ENCODE results near the gene FBRSL1. TPM values are rescaled to one million over a fixed set of nuclear protein-coding genes. Genes with fewer than 3 reads are reported as not detected.

FBRSL1 gene
- total RNA-seq, 4 donors from 2014 or later: 14.4 to 28.1 (median 18.5) TPM

DNA sequence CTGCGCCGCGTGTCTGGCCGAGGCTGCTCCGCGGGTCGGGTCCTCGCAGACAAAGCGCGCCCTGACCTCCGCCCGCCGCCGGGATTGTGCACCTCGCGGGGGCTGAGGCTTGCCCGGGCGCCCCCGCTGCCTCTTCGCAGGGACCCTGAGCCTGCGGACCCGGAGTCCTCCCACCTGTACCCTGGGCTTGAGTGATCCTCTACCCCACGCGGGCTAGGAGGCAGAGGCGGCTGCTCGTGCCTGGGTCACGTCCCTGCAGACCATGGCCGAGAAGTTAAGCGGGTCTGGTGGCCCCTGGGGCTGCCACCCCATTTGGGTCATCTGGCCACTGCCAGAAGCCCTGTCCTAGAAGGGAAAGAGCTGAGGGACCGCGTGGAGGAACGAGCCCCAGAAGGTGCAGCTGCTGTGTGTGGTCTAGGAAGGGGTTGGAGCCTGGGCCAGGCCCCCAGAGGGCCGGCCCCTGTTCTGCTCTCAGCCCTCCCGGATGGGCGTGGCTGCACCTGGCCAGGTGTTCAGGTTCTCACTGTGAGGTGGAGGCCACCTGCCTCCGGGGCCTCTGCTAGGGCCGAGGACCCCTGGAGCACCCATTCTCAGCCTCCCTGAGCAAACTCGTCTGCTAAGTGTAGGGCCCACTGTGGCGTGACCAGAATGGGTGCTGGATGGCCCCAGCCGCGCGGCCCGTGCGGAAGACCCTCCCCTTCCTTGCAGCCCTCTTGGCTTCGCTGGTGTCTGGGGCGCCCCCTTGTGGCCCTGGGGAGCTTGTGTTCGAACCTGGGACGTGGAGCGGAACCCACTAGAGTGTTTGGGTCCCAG is 70.9 kb downstream of the FBRSL1 start:
- Histone ChIP-seq H3K27me3 (no peaks in the 10 kb centered on the region), H3K4me1 (peaks cover 16 to 39% (median 31%) of the 10 kb centered on the region in 4 donors), H3K4me3 (peak overlapping the region; percentile 68 to 78 (median 71)), H3K9me3 (no peaks in the 10 kb centered on the region), H3K36me3 (peaks cover 0 to 19% (median 0%) of the 10 kb centered on the region in 4 donors), H3K27ac (replicated peaks in 1 of 4) (no peak overlapping the region)
- no peak for TF ChIP-seq POLR2A (IDR thresholded peaks at IDR 0.05; ENCODE audit: low read depth)
- TF ChIP-seq, protein P1, sequence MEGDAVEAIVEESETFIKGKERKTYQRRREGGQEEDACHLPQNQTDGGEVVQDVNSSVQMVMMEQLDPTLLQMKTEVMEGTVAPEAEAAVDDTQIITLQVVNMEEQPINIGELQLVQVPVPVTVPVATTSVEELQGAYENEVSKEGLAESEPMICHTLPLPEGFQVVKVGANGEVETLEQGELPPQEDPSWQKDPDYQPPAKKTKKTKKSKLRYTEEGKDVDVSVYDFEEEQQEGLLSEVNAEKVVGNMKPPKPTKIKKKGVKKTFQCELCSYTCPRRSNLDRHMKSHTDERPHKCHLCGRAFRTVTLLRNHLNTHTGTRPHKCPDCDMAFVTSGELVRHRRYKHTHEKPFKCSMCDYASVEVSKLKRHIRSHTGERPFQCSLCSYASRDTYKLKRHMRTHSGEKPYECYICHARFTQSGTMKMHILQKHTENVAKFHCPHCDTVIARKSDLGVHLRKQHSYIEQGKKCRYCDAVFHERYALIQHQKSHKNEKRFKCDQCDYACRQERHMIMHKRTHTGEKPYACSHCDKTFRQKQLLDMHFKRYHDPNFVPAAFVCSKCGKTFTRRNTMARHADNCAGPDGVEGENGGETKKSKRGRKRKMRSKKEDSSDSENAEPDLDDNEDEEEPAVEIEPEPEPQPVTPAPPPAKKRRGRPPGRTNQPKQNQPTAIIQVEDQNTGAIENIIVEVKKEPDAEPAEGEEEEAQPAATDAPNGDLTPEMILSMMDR (IDR thresholded peaks at IDR 0.05): peak; percentile 41 to 58 (median 42)
- WGBS: 4% methylated on average over 21 of the region's 49 CpGs
- no peak for DNase-seq (ENCODE audit: extremely low spot score)
- intact Hi-C loops (cut with DNase I): no loop called here

Other genes with a start within 250 kb of the FBRSL1 start
- under 1 TPM; 0.17 to 0.58 (median 0.46) TPM for gene GALNT9, start 160.6 kb upstream of the FBRSL1 start, total RNA-seq
- not detected for gene LRCOL1, start 120.4 kb downstream of the FBRSL1 start, total RNA-seq
- 1 to 10 TPM; 1.7 to 4.1 (median 3.7) TPM for gene P2RX2, start 128.6 kb downstream of the FBRSL1 start, total RNA-seq
- 10 to 100 TPM; 17.2 to 32.4 (median 24.8) TPM for gene POLE, start 197.2 kb downstream of the FBRSL1 start, total RNA-seq
- 10 to 100 TPM; 39.7 to 68.4 (median 55.8) TPM for gene PXMP2, start 197.4 kb downstream of the FBRSL1 start, total RNA-seq
- 10 to 100 TPM; 19.9 to 37.0 (median 26.9) TPM for gene PGAM5, start 220.7 kb downstream of the FBRSL1 start, total RNA-seq

Data from esophagus muscularis mucosa (tissue), 4 donors.